ENCODE results near the gene OSR1.

GRCh38 chr2:19356545-19357401, 1.6 kb downstream of the OSR1 start:
- TF ChIP-seq POLR2A (IDR thresholded peaks at IDR 0.05; ENCODE audit: low read depth, low read length) (no peak), POLR2AphosphoS5 (IDR thresholded peaks at IDR 0.05; ENCODE audit: low read depth, low read length) (no peak), TAF1 (IDR thresholded peaks at IDR 0.05; ENCODE audit: low read depth, low read length) (no peak), PAX5 (IDR thresholded peaks at IDR 0.05; ENCODE audit: insufficient read depth, low read length, severe bottlenecking) (no peak)
